ENCODE results near the gene CAPN13. TPM values are rescaled to one million over a fixed set of nuclear protein-coding genes. Genes with fewer than 3 reads are reported as not detected.

Gene CAPN13
- total and polyA plus RNA-seq, 2 experiments from 2014 or later = 0.50 to 0.94 TPM

DNA sequence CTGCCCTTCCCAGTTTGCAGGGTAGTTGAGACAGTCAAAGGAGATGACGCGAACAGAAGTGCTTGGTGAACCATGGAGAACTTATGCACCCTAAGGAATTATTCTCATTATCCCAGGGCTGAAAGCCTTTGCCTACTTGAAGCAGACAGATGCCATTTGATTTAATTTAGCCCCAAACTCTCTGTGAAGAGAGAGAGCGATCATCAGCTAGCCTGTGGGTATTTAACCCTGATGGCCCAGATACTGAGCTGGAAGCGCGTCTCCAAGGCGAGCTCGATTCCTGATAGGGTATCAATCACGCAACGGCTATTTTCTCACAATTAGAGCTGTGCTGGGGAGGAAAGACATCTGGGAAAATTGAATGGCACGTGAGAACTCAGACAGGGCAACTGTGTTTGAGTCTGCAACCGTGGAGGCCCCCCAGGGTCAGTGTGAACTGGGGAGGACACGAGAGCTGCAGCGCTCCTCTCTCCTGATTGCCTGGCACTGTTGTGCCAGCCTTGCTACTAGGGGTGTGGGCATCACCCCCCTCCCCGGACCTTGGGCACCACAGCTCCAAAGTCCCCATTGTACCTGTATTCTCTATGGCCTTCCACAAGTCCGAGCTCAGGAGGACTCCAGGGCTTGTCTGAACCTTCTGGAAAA, 73.2 kb downstream of the CAPN13 start:
- no peaks in the 10 kb centered on the region for H3K27me3 ChIP-seq (ENCODE audit: insufficient read depth)
- H3K79me2 ChIP-seq (replicated peaks; ENCODE audit: insufficient read depth) = no peaks in the 10 kb centered on the region
- peaks cover 2% of the 10 kb centered on the region for H3K27me3 Mint-ChIP-seq (ENCODE audit: insufficient read depth, low read depth, poor library complexity)
- no peak for ATAC-seq
- no peak overlapping the region for H2AFZ ChIP-seq
- H3K27ac ChIP-seq (ENCODE audit: low read depth) = no peak overlapping the region
- no peaks in the 10 kb centered on the region for H3F3A ChIP-seq (replicated peaks; ENCODE audit: low read depth)
- H3K4me1 Mint-ChIP-seq = peaks cover 11% of the 10 kb centered on the region; the same call in 2 of the 3 replicates
- H3K36me3 Mint-ChIP-seq (ENCODE audit: low read depth) = no peaks in the 10 kb centered on the region
- no peak for TF ChIP-seq JUNB (IDR thresholded peaks at IDR 0.05; ENCODE audit: unreplicated experiment)
- no peak for TF ChIP-seq EZH2 (IDR thresholded peaks at IDR 0.05; ENCODE audit: low read depth, unreplicated experiment)
- H3K4me2 ChIP-seq = no peak overlapping the region
- DNase-seq (ENCODE audit: low spot score) = no peak
- no peak overlapping the region for H3K27ac Mint-ChIP-seq
- no peaks in the 10 kb centered on the region for H3K36me3 ChIP-seq (ENCODE audit: insufficient read depth)
- no peaks in the 10 kb centered on the region for H3K9me3 Mint-ChIP-seq
- no peak overlapping the region for H3K4me3 Mint-ChIP-seq
- H4K20me1 ChIP-seq (replicated peaks; ENCODE audit: insufficient read depth) = no peaks in the 10 kb centered on the region
- 0 out of 2 replicates have a peak, but pooled peaks cover under 1% of the 10 kb centered on the region for H3K9me2 ChIP-seq (ENCODE audit: insufficient read depth)
- no peak overlapping the region for H3K4me3 ChIP-seq
- H3K4me1 ChIP-seq (ENCODE audit: insufficient read depth) = no peaks in the 10 kb centered on the region

DNA sequence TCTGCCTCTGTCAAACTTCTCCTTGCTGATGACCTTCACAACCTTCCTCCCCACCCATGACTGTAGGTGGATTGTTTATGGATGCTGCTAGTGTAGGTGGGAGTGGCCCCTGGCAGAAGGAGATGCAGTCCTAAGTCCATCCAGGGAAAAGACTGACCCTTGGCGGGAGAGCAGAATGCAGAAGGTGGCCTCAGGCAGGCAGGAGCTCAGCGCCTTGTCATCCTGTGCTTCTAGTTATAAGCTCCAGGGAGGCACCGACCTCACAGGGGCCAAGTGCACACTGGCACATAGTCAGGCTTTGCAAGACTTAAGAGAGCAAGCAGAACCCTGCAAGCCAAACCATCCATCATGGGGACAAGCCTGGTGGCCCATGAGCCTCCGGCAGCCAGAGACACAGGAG, 74.4 kb downstream of the CAPN13 start:
- Histone ChIP-seq H3F3A (replicated peaks; ENCODE audit: low read depth) (no peaks in the 10 kb centered on the region), H3K4me2 (no peak overlapping the region), H4K20me1 (replicated peaks; ENCODE audit: insufficient read depth) (no peaks in the 10 kb centered on the region), H3K4me1 (ENCODE audit: insufficient read depth) (no peaks in the 10 kb centered on the region), H3K79me2 (replicated peaks; ENCODE audit: insufficient read depth) (no peaks in the 10 kb centered on the region), H3K4me3 (no peak overlapping the region), H3K27ac (ENCODE audit: low read depth) (no peak overlapping the region), H3K27me3 (ENCODE audit: insufficient read depth) (no peaks in the 10 kb centered on the region), H3K36me3 (ENCODE audit: insufficient read depth) (no peaks in the 10 kb centered on the region), H3K9me2 (ENCODE audit: insufficient read depth) (no peaks in the 10 kb centered on the region), H2AFZ (no peak overlapping the region)
- Mint-ChIP-seq H3K36me3 (ENCODE audit: low read depth) (no peaks in the 10 kb centered on the region), H3K27ac (no peak overlapping the region), H3K4me3 (no peak overlapping the region), H3K27me3 (ENCODE audit: insufficient read depth, low read depth, poor library complexity) (peaks cover 2% of the 10 kb centered on the region), H3K9me3 (no peaks in the 10 kb centered on the region), H3K4me1 (peaks cover 11% of the 10 kb centered on the region; the same call in 2 of the 3 replicates)
- TF ChIP-seq POLR2AphosphoS5 (IDR thresholded peaks at IDR 0.05; ENCODE audit: low read depth) (no peak), EZH2 (IDR thresholded peaks at IDR 0.05; ENCODE audit: low read depth, unreplicated experiment) (no peak), JUNB (IDR thresholded peaks at IDR 0.05; ENCODE audit: unreplicated experiment) (no peak), STAT1 (IDR thresholded peaks at IDR 0.05; ENCODE audit: unreplicated experiment) (no peak), CREB1 (CRISPR knock-in tag; IDR thresholded peaks at IDR 0.05; ENCODE audit: low read depth) (no peak), ZNF114 (CRISPR knock-in tag; IDR thresholded peaks at IDR 0.05) (no peak), EZH2phosphoT487 (IDR thresholded peaks at IDR 0.05; ENCODE audit: unreplicated experiment) (no peak), NANOG (IDR thresholded peaks at IDR 0.05; ENCODE audit: borderline replicate concordance) (no peak)
- TF ChIP-seq, protein P1, sequence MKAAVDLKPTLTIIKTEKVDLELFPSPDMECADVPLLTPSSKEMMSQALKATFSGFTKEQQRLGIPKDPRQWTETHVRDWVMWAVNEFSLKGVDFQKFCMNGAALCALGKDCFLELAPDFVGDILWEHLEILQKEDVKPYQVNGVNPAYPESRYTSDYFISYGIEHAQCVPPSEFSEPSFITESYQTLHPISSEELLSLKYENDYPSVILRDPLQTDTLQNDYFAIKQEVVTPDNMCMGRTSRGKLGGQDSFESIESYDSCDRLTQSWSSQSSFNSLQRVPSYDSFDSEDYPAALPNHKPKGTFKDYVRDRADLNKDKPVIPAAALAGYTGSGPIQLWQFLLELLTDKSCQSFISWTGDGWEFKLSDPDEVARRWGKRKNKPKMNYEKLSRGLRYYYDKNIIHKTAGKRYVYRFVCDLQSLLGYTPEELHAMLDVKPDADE (IDR thresholded peaks at IDR 0.05) = no peak
- TF ChIP-seq, protein P2, sequence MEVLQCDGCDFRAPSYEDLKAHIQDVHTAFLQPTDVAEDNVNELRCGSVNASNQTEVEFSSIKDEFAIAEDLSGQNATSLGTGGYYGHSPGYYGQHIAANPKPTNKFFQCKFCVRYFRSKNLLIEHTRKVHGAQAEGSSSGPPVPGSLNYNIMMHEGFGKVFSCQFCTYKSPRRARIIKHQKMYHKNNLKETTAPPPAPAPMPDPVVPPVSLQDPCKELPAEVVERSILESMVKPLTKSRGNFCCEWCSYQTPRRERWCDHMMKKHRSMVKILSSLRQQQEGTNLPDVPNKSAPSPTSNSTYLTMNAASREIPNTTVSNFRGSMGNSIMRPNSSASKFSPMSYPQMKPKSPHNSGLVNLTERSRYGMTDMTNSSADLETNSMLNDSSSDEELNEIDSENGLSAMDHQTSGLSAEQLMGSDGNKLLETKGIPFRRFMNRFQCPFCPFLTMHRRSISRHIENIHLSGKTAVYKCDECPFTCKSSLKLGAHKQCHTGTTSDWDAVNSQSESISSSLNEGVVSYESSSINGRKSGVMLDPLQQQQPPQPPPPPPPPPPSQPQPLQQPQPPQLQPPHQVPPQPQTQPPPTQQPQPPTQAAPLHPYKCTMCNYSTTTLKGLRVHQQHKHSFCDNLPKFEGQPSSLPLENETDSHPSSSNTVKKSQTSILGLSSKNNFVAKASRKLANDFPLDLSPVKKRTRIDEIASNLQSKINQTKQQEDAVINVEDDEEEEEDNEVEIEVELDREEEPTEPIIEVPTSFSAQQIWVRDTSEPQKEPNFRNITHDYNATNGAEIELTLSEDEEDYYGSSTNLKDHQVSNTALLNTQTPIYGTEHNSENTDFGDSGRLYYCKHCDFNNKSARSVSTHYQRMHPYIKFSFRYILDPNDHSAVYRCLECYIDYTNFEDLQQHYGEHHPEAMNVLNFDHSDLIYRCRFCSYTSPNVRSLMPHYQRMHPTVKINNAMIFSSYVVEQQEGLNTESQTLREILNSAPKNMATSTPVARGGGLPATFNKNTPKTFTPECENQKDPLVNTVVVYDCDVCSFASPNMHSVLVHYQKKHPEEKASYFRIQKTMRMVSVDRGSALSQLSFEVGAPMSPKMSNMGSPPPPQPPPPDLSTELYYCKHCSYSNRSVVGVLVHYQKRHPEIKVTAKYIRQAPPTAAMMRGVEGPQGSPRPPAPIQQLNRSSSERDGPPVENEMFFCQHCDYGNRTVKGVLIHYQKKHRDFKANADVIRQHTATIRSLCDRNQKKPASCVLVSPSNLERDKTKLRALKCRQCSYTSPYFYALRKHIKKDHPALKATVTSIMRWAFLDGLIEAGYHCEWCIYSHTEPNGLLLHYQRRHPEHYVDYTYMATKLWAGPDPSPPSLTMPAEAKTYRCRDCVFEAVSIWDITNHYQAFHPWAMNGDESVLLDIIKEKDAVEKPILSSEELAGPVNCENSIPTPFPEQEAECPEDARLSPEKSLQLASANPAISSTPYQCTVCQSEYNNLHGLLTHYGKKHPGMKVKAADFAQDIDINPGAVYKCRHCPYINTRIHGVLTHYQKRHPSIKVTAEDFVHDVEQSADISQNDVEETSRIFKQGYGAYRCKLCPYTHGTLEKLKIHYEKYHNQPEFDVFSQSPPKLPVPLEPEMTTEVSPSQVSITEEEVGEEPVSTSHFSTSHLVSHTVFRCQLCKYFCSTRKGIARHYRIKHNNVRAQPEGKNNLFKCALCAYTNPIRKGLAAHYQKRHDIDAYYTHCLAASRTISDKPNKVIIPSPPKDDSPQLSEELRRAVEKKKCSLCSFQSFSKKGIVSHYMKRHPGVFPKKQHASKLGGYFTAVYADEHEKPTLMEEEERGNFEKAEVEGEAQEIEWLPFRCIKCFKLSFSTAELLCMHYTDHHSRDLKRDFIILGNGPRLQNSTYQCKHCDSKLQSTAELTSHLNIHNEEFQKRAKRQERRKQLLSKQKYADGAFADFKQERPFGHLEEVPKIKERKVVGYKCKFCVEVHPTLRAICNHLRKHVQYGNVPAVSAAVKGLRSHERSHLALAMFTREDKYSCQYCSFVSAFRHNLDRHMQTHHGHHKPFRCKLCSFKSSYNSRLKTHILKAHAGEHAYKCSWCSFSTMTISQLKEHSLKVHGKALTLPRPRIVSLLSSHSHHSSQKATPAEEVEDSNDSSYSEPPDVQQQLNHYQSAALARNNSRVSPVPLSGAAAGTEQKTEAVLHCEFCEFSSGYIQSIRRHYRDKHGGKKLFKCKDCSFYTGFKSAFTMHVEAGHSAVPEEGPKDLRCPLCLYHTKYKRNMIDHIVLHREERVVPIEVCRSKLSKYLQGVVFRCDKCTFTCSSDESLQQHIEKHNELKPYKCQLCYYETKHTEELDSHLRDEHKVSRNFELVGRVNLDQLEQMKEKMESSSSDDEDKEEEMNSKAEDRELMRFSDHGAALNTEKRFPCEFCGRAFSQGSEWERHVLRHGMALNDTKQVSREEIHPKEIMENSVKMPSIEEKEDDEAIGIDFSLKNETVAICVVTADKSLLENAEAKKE (CRISPR knock-in tag; IDR thresholded peaks at IDR 0.05) = no peak
- TF ChIP-seq, protein P3, sequence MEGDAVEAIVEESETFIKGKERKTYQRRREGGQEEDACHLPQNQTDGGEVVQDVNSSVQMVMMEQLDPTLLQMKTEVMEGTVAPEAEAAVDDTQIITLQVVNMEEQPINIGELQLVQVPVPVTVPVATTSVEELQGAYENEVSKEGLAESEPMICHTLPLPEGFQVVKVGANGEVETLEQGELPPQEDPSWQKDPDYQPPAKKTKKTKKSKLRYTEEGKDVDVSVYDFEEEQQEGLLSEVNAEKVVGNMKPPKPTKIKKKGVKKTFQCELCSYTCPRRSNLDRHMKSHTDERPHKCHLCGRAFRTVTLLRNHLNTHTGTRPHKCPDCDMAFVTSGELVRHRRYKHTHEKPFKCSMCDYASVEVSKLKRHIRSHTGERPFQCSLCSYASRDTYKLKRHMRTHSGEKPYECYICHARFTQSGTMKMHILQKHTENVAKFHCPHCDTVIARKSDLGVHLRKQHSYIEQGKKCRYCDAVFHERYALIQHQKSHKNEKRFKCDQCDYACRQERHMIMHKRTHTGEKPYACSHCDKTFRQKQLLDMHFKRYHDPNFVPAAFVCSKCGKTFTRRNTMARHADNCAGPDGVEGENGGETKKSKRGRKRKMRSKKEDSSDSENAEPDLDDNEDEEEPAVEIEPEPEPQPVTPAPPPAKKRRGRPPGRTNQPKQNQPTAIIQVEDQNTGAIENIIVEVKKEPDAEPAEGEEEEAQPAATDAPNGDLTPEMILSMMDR (conservative IDR thresholded peaks at IDR 0.05; ENCODE audit: low read depth in 2 of 2) = no peak
- no peak for ATAC-seq
- DNase-seq (ENCODE audit: low spot score) = no peak
